ENCODE data around the gene DYNLT1. TPM values are rescaled to one million over a fixed set of nuclear protein-coding genes. Genes with fewer than 3 reads are reported as not detected.

DYNLT1 gene
- total and polyA plus RNA-seq, 9 of the 15 experiments (the other 6 are each of a cell fraction or from before 2014, with no cell fraction given) = 42.2 to 583 (median 127) TPM

- POLR2A ChIA-PET = no interaction called here
- H3K27me3 ChIP-seq (ENCODE audit: control insufficient read depth in 2 of 2, insufficient read depth in 2 of 2, low read length in 2 of 2) = peaks cover 27 to 36% of the 10 kb centered on the region in 2 experiments
- no peaks in the 10 kb centered on the region for H3K9me1 ChIP-seq (ENCODE audit: control insufficient read depth, insufficient read depth, low read length)
- intact Hi-C loops (cut with micrococcal nuclease) (no loop called here), in situ Hi-C loops (cut with MboI) (no loop called here)
- H3K9ac ChIP-seq (ENCODE audit: insufficient read depth in 1 of 2, low read depth in 2 of 2, low read length in 2 of 2) = peak within 1 kb of the TSS in 1 of 2 experiments; percentile 28; a peak in 1 of 4 replicates
- BruUV-seq (replicated peaks) = no TSS peak
- H3K9me3 ChIP-seq (replicated peaks; ENCODE audit: control insufficient read depth, insufficient read depth, low read depth, low read length) = no peaks in the 10 kb centered on the region
- peak; percentile 50 for ATAC-seq
- WGBS (ENCODE audit: insufficient coverage, low coverage, missing lambda C conversion rate) = 5% methylated on average over 15 of the region's 15 CpGs
- H3K4me1 ChIP-seq (replicated peaks in 1 of 2; ENCODE audit: control insufficient read depth in 2 of 2, insufficient read depth in 2 of 2, low read length in 2 of 2) = peaks cover 6 to 14% of the 10 kb centered on the region in 2 experiments; a peak in 4 of 5 replicates
- no peak within 1 kb of the TSS for H3K4me3 ChIP-seq
- H3K36me3 ChIP-seq (ENCODE audit: control insufficient read depth, insufficient read depth, low read length) = no peaks in the 10 kb centered on the region
- peak within 1 kb of the TSS; percentile 30; the same call in 1 of the 2 replicates for H3K4me2 ChIP-seq (ENCODE audit: insufficient read depth, low read length)
- DNase-seq (ENCODE audit: extremely low read depth in 1 of 4, low spot score in 3 of 4) = no peak
- no peak within 1 kb of the TSS for H3K27ac ChIP-seq (ENCODE audit: extremely low read depth, low read depth, low read length)
- peaks cover under 1% of the 10 kb centered on the region; the same call in 2 of the 3 replicates for H3K79me2 ChIP-seq (ENCODE audit: control insufficient read depth, insufficient read depth, low read length)
- CTCF ChIA-PET (ENCODE audit: low intra/inter-chr PET ratio) = no interaction called here
- no peak for FAIRE-seq
- no peaks in the 10 kb centered on the region for H4K20me1 ChIP-seq (replicated peaks; ENCODE audit: control insufficient read depth, insufficient read depth, low read length)
- H2AFZ ChIP-seq (ENCODE audit: low read depth, low read length) = peak within 1 kb of the TSS; percentile 18
- TF ChIP-seq HDAC2 (IDR thresholded peaks at IDR 0.05) (no peak), RBM25 (IDR thresholded peaks at IDR 0.05; ENCODE audit: low read depth, low read length, severe bottlenecking) (no peak), HNRNPLL (IDR thresholded peaks at IDR 0.05; ENCODE audit: low read depth, low read length, poor library complexity, severe bottlenecking) (peak; percentile 32), SP2 (IDR thresholded peaks at IDR 0.05; ENCODE audit: extremely low read depth, low read depth, low read length, poor library complexity, severe bottlenecking) (no peak), RAD51 (IDR thresholded peaks at IDR 0.05; ENCODE audit: borderline replicate concordance, low read depth) (no peak), KAT2B (IDR thresholded peaks at IDR 0.05; ENCODE audit: low read depth, low read length) (no peak), ATF1 (CRISPR knock-in tag; IDR thresholded peaks at IDR 0.05) (no peak), ATF1 (tag; IDR thresholded peaks at IDR 0.05) (peak; percentile 20; the same call in 1 of the 2 replicates)
- TF ChIP-seq, protein P1, sequence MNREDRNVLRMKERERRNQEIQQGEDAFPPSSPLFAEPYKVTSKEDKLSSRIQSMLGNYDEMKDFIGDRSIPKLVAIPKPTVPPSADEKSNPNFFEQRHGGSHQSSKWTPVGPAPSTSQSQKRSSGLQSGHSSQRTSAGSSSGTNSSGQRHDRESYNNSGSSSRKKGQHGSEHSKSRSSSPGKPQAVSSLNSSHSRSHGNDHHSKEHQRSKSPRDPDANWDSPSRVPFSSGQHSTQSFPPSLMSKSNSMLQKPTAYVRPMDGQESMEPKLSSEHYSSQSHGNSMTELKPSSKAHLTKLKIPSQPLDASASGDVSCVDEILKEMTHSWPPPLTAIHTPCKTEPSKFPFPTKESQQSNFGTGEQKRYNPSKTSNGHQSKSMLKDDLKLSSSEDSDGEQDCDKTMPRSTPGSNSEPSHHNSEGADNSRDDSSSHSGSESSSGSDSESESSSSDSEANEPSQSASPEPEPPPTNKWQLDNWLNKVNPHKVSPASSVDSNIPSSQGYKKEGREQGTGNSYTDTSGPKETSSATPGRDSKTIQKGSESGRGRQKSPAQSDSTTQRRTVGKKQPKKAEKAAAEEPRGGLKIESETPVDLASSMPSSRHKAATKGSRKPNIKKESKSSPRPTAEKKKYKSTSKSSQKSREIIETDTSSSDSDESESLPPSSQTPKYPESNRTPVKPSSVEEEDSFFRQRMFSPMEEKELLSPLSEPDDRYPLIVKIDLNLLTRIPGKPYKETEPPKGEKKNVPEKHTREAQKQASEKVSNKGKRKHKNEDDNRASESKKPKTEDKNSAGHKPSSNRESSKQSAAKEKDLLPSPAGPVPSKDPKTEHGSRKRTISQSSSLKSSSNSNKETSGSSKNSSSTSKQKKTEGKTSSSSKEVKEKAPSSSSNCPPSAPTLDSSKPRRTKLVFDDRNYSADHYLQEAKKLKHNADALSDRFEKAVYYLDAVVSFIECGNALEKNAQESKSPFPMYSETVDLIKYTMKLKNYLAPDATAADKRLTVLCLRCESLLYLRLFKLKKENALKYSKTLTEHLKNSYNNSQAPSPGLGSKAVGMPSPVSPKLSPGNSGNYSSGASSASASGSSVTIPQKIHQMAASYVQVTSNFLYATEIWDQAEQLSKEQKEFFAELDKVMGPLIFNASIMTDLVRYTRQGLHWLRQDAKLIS (CRISPR knock-in tag; IDR thresholded peaks at IDR 0.05) = no peak
- TF ChIP-seq, protein P2, sequence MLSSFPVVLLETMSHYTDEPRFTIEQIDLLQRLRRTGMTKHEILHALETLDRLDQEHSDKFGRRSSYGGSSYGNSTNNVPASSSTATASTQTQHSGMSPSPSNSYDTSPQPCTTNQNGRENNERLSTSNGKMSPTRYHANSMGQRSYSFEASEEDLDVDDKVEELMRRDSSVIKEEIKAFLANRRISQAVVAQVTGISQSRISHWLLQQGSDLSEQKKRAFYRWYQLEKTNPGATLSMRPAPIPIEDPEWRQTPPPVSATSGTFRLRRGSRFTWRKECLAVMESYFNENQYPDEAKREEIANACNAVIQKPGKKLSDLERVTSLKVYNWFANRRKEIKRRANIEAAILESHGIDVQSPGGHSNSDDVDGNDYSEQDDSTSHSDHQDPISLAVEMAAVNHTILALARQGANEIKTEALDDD (IDR thresholded peaks at IDR 0.05) = no peak
- TF ChIP-seq, protein P3, sequence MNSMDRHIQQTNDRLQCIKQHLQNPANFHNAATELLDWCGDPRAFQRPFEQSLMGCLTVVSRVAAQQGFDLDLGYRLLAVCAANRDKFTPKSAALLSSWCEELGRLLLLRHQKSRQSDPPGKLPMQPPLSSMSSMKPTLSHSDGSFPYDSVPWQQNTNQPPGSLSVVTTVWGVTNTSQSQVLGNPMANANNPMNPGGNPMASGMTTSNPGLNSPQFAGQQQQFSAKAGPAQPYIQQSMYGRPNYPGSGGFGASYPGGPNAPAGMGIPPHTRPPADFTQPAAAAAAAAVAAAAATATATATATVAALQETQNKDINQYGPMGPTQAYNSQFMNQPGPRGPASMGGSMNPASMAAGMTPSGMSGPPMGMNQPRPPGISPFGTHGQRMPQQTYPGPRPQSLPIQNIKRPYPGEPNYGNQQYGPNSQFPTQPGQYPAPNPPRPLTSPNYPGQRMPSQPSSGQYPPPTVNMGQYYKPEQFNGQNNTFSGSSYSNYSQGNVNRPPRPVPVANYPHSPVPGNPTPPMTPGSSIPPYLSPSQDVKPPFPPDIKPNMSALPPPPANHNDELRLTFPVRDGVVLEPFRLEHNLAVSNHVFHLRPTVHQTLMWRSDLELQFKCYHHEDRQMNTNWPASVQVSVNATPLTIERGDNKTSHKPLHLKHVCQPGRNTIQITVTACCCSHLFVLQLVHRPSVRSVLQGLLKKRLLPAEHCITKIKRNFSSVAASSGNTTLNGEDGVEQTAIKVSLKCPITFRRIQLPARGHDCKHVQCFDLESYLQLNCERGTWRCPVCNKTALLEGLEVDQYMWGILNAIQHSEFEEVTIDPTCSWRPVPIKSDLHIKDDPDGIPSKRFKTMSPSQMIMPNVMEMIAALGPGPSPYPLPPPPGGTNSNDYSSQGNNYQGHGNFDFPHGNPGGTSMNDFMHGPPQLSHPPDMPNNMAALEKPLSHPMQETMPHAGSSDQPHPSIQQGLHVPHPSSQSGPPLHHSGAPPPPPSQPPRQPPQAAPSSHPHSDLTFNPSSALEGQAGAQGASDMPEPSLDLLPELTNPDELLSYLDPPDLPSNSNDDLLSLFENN (IDR thresholded peaks at IDR 0.05; ENCODE audit: low read depth in 2 of 2, low read length in 2 of 2) = no peak
Measured at GRCh38 chr6:158649289-158650143, 5.0 kb upstream of the DYNLT1 start, which contains the start of gene SYTL3. Gene SYTL3, plus strand, starts transcription at chr6:158650054. Its CDS starts 13,215 bp downstream, at chr6:158663269.
